Smooth muscle cell (in vitro differentiated cells): ENCODE measurements around the gene NDUFV2. TPM values are rescaled to one million over a fixed set of nuclear protein-coding genes. Genes with fewer than 3 reads are reported as not detected.
A peak's percentile ranks its signal among the peaks of the same experiment; 100 is the strongest.

Source experiments
- DNase-seq: peaks from one replicate; lab custom pipeline; 2025; ENCODE audit not compliant: unreplicated experiment; lab: John Stamatoyannopoulos, UW
- H2AFZ ChIP-seq: fragments of 200-600 bp; sonication (generic); 2 replicates; pipeline ENCODE4 v1.6.0; 2016; ENCODE audit warnings: antibody characterized with exemption, low read depth, mild to moderate bottlenecking
- H3F3A ChIP-seq: fragments of 200-600 bp; sonication (generic); 2 replicates; pipeline ENCODE4 v1.6.0; 2017; ENCODE audit warnings: antibody characterized with exemption, low read depth
- H3K27ac ChIP-seq: fragments of 200-600 bp; sonication (generic); 2 replicates; pipeline ENCODE4 v1.5.1; 2016; ENCODE audit warnings: low read depth, mild to moderate bottlenecking
- H3K27me3 ChIP-seq: fragments of 200-600 bp; sonication (generic); 2 replicates; pipeline ENCODE4 v1.6.1; 2016; ENCODE audit warnings: low read depth, mild to moderate bottlenecking
- H3K36me3 ChIP-seq: fragments of 200-600 bp; sonication (generic); 2 replicates; pipeline ENCODE4 v1.5.1; 2016; ENCODE audit warnings: low read depth
- H3K4me1 ChIP-seq: fragments of 200-600 bp; sonication (generic); 2 replicates; pipeline ENCODE4 v1.5.1; 2016; ENCODE audit warnings: low read depth
- H3K4me2 ChIP-seq: fragments of 200-600 bp; sonication (generic); 2 replicates; pipeline ENCODE4 v1.6.0; 2016; ENCODE audit warnings: mild to moderate bottlenecking
- H3K4me3 ChIP-seq: fragments of 200-600 bp; sonication (generic); 2 replicates; pipeline ENCODE4 v1.5.1; 2016; ENCODE audit warnings: mild to moderate bottlenecking
- H3K79me2 ChIP-seq: fragments of 200-600 bp; sonication (generic); 2 replicates; pipeline ENCODE4 v1.6.0; 2016; ENCODE audit warnings: low read depth, mild to moderate bottlenecking
- H3K9ac ChIP-seq: fragments of 200-600 bp; sonication (generic); 2 replicates; pipeline ENCODE4 v1.6.0; 2016; ENCODE audit warnings: low read depth
- H3K9me3 ChIP-seq: fragments of 200-600 bp; sonication (generic); replicated peaks from 2 replicates; pipeline ENCODE4 v1.5.1; 2016; ENCODE audit warnings: low read depth
- H4K20me1 ChIP-seq: fragments of 200-600 bp; sonication (generic); 2 replicates; pipeline ENCODE4 v1.6.0; 2016; ENCODE audit warnings: low read depth
- CTCF ChIP-seq: fragments of 200-600 bp; sonication (generic); IDR thresholded peaks from 2 replicates; pipeline ENCODE4 v1.5.1; 2017; ENCODE audit warnings: borderline replicate concordance, mild to moderate bottlenecking, antibody characterized with exemption; ENCODE audit not compliant: insufficient read depth, poor library complexity, severe bottlenecking
- WGBS: methylation state at CpG from one replicate; pipeline ENCODE4 v1.1.7; 2016; ENCODE audit warnings: low lambda C conversion rate; 5-methylcytosine and 5-hydroxymethylcytosine counted together
- polyA plus RNA-seq: library from polyadenylated mRNA; unstranded; fragments of >200 nt; fragmentation: Nextera tagmentation; extraction: Ambion mirVana; gene quantifications from 2 replicates; pipeline ENCODE4 v1.2.1, GENCODE V29; 2016
- total RNA-seq: library from RNA; depleted of rRNA; stranded (reverse); fragments of >200 nt; gene quantifications from 2 replicates; pipeline ENCODE4 v1.2.3, GENCODE V29; 2014

NDUFV2 gene
- total and polyA plus RNA-seq, 2 experiments from 2014 or later, result 117 to 200 TPM

- Histone ChIP-seq H3F3A (peaks cover 5% of the 10 kb centered on the region), H3K27ac (peak overlapping the region; percentile 90), H3K4me1 (peaks cover 63% of the 10 kb centered on the region), H3K4me2 (peak overlapping the region; percentile 93), H2AFZ (no peak overlapping the region), H3K27me3 (no peaks in the 10 kb centered on the region), H3K9ac (no peak overlapping the region), H4K20me1 (peaks cover 88% of the 10 kb centered on the region), H3K9me3 (no peaks in the 10 kb centered on the region), H3K79me2 (peaks cover 90% of the 10 kb centered on the region), H3K36me3 (no peaks in the 10 kb centered on the region), H3K4me3 (no peak overlapping the region)
- no peak for DNase-seq
- no peak for TF ChIP-seq CTCF
- 47% methylated on average over 4 of the region's 4 CpGs for WGBS
These were observed 4.5 kb downstream of the NDUFV2 start for GRCh38 chr18:9106800-9107584.

- Histone ChIP-seq H3K4me2 (peak overlapping the region; percentile 77), H3K27me3 (no peaks in the 10 kb centered on the region), H3K9ac (no peak overlapping the region), H3F3A (peaks cover 5% of the 10 kb centered on the region), H2AFZ (no peak overlapping the region), H3K36me3 (no peaks in the 10 kb centered on the region), H3K27ac (peak overlapping the region; percentile 90), H3K4me1 (peaks cover 58% of the 10 kb centered on the region), H3K79me2 (peaks cover 97% of the 10 kb centered on the region), H3K4me3 (no peak overlapping the region), H4K20me1 (peaks cover 100% of the 10 kb centered on the region), H3K9me3 (no peaks in the 10 kb centered on the region)
- WGBS, result 94% methylated on average over 2 of the region's 2 CpGs
- TF ChIP-seq CTCF, result no peak
- DNase-seq, result no peak
These were observed 6.4 kb downstream of the NDUFV2 start for GRCh38 chr18:9108911-9109310.

- Histone ChIP-seq H3K9ac (no peak overlapping the region), H3K4me2 (peak overlapping the region; percentile 77), H3K36me3 (no peaks in the 10 kb centered on the region), H3K4me1 (peaks cover 52% of the 10 kb centered on the region), H3K27me3 (no peaks in the 10 kb centered on the region), H3K27ac (peak overlapping the region; percentile 90), H3K79me2 (peaks cover 97% of the 10 kb centered on the region), H4K20me1 (peaks cover 100% of the 10 kb centered on the region), H3K9me3 (no peaks in the 10 kb centered on the region), H3F3A (peaks cover 5% of the 10 kb centered on the region), H3K4me3 (peak overlapping the region; percentile 8), H2AFZ (no peak overlapping the region)
- TF ChIP-seq CTCF, result no peak
- DNase-seq, result no peak
- 14% methylated on average over 4 of the region's 4 CpGs for WGBS
These were observed 7.0 kb downstream of the NDUFV2 start for GRCh38 chr18:9109523-9109922.
